Cardiac fibroblast (primary cell): ENCODE data around the gene ANKS3.

Experiments used
- DNase-seq, 2 donors: peaks; one replicate each; pipeline versions ENCODE4 v3.0.0 to v3.0.0-alpha.2; 2010; ENCODE audit warnings: low read depth in 2 of 2
- H3K4me3 ChIP-seq, 2 donors: replicated peaks in 1 of 2; 1 replicate in 1 of 2; 2 replicates in 1 of 2; pipeline ENCODE4 v1.5.1; 2011; ENCODE audit warnings: low read depth in 2 of 2, low read length in 2 of 2, mild to moderate bottlenecking in 2 of 2, moderate library complexity in 1 of 2
- TF ChIP-seq, protein P1 (sequence below): IDR thresholded peaks from one replicate; pipeline ENCODE4 v1.5.1; 2011; ENCODE audit warnings: low read depth, mild to moderate bottlenecking, low read length, inconsistent platforms

The ANKS3 gene

DNA sequence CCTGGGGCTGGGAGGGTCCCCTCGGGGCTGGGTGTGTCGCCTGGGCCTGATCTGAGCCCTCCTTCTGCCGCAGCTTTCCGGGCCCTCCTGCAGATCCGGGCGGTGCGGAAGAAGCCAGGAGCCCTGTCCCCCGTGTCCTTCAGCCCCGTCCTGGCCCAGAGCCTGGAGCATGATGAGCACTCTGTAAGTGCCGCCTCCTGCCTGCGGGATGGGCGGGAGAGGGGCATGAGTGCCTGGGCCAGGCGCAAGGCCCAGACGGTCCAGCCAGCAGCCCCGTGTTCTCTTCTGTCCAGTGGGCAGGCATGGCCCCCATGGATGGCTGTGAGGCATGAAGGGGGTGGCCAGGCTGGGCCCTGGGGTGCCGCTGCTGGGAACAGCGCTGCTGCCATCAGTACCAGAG is 56.7 kb downstream of the ANKS3 start:
- TF ChIP-seq, protein P1, sequence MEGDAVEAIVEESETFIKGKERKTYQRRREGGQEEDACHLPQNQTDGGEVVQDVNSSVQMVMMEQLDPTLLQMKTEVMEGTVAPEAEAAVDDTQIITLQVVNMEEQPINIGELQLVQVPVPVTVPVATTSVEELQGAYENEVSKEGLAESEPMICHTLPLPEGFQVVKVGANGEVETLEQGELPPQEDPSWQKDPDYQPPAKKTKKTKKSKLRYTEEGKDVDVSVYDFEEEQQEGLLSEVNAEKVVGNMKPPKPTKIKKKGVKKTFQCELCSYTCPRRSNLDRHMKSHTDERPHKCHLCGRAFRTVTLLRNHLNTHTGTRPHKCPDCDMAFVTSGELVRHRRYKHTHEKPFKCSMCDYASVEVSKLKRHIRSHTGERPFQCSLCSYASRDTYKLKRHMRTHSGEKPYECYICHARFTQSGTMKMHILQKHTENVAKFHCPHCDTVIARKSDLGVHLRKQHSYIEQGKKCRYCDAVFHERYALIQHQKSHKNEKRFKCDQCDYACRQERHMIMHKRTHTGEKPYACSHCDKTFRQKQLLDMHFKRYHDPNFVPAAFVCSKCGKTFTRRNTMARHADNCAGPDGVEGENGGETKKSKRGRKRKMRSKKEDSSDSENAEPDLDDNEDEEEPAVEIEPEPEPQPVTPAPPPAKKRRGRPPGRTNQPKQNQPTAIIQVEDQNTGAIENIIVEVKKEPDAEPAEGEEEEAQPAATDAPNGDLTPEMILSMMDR, result no peak
- no peak for DNase-seq
- H3K4me3 ChIP-seq, result no peak overlapping the region

- no peak for DNase-seq
- TF ChIP-seq, protein P1, result no peak
- H3K4me3 ChIP-seq, result no peak overlapping the region
These were observed 57.2 kb downstream of the ANKS3 start for GRCh38 chr16:4676831-4677230.

- TF ChIP-seq, protein P1, result no peak
- H3K4me3 ChIP-seq, result no peak overlapping the region
- DNase-seq, result no peak
These were observed 57.9 kb downstream of the ANKS3 start for GRCh38 chr16:4675864-4676786.

DNA sequence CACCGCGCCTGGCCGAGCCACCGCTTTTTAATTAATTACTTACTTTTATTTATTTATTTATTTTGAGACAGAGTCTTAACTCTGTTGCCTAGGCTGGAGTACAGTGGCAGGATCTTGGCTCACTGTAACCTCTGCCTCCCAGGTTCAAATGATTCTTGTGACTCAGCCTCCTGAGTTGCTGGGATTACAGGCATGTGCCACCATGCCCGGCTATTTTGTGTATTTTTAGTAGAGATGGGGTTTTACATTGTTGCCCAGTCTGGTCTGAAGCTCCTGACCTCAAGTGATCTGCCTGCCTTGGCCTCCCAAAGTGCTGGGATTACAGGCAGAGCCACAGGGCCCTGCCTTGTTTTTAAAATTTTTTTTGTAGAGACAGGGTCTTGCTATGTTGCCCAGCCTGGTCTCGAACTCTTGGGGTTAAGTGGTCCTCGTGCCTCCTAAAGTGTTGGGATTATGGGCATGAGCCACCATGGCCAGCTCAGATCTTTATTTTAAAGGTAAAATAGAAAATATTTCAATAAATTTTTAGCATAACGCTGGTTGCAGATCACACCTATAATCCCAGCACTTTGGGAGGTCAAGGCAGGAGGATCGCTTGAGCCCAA is 59.0 kb downstream of the ANKS3 start:
- no peak overlapping the region for H3K4me3 ChIP-seq
- TF ChIP-seq, protein P1, result no peak
- DNase-seq, result no peak

DNA sequence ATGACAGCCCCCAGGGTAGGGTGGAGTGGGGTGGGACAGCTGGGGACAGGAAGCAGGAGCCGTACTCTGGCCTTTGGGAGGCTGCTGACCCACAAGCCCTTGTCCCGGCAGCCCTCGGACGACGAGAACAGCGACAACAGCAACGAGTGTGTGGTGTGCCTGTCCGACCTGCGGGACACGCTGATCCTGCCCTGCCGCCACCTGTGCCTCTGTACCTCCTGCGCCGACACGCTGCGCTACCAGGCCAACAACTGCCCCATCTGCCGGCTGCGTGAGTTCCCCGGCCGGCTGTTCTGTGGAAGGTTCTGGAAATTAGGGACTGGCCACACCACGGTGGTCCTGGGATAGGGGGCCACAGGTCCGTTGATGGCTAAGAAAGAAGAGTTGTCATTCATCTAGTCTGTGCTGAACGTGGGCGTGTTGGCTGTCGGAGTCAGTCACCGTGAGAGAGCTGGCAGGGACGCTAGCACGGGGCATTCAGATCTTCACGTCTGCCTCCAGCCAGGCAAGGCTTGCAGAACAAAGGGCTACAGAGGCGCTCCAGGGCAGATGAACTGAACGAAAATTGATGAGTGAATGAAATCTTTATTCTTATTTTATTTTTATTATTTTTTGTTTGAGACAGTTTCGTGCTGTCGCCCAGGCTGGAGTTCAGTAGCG is 60.6 kb downstream of the ANKS3 start:
- no peak overlapping the region for H3K4me3 ChIP-seq
- TF ChIP-seq, protein P1, result no peak
- no peak for DNase-seq

- H3K4me3 ChIP-seq, result no peak overlapping the region
- DNase-seq, result no peak
- TF ChIP-seq, protein P1, result no peak
These were observed 65.6 kb downstream of the ANKS3 start for GRCh38 chr16:4668313-4668960.
